GM19328 (cell line): Measurements from ENCODE around the gene PI4K2A.
A peak's percentile ranks its signal among the peaks of the same experiment; 100 is the strongest.
"Not testable (repeated sequence)": the region's sequence is repeated elsewhere in the genome, so short reads cannot be mapped to it uniquely, and the experiment has no call there.

Source experiments
- ATAC-seq: cut with Tn5 transposase; IDR thresholded peaks from one replicate; pipeline ENCODE4 v1.9.1; 2021; ENCODE audit warnings: mild to moderate bottlenecking, moderate library complexity; ENCODE audit not compliant: unreplicated experiment

PI4K2A gene

GRCh38 chr10:97631098-97631497, 9.4 kb upstream of the PI4K2A start:
- ATAC-seq, result no peak

- ATAC-seq, result peak; percentile 99
These were observed 7.3 kb upstream of the PI4K2A start, which contains the start of gene MORN4 for GRCh38 chr10:97632949-97633884. Gene MORN4, minus strand, starts transcription at chr10:97633500. Its CDS starts 13,847 bp downstream, at chr10:97619653.

GRCh38 chr10:97633921-97634320, 6.5 kb upstream of the PI4K2A start:
- no peak for ATAC-seq

- ATAC-seq, result no peak
These were observed 4.9 kb upstream of the PI4K2A start for GRCh38 chr10:97635577-97635976.

GRCh38 chr10:97639090-97639489, 1.4 kb upstream of the PI4K2A start:
- not testable (repeated sequence) for ATAC-seq

GRCh38 chr10:97640868-97641811, 669 bp downstream of the PI4K2A start:
- ATAC-seq, result peak; percentile 34

- ATAC-seq, result not testable (repeated sequence)
These were observed 2.1 kb downstream of the PI4K2A start for GRCh38 chr10:97642471-97643159.

- no peak for ATAC-seq
These were observed 3.0 kb downstream of the PI4K2A start for GRCh38 chr10:97643441-97643985.

GRCh38 chr10:97644936-97645335, 4.5 kb downstream of the PI4K2A start:
- ATAC-seq, result no peak

- no peak for ATAC-seq
These were observed 7.1 kb downstream of the PI4K2A start for GRCh38 chr10:97647556-97647955.

GRCh38 chr10:97648562-97649404, 8.3 kb downstream of the PI4K2A start:
- ATAC-seq, result peak; percentile 94

GRCh38 chr10:97649405-97649750, 8.9 kb downstream of the PI4K2A start:
- not testable (repeated sequence) for ATAC-seq

- ATAC-seq, result no peak
These were observed 10.3 kb downstream of the PI4K2A start for GRCh38 chr10:97650726-97651125.

- no peak for ATAC-seq
These were observed 11.3 kb downstream of the PI4K2A start for GRCh38 chr10:97651773-97652172.

GRCh38 chr10:97656777-97657176, 16.3 kb downstream of the PI4K2A start:
- ATAC-seq, result no peak

- no peak for ATAC-seq
These were observed 19.1 kb downstream of the PI4K2A start for GRCh38 chr10:97659589-97659988.

- ATAC-seq, result no peak
These were observed 23.9 kb downstream of the PI4K2A start for GRCh38 chr10:97664282-97664850.

GRCh38 chr10:97666992-97667391, 26.5 kb downstream of the PI4K2A start:
- ATAC-seq, result no peak

- no peak for ATAC-seq
These were observed 27.0 kb downstream of the PI4K2A start for GRCh38 chr10:97667463-97667862.
